Muscle layer of colon (tissue), 2 donors: ENCODE measurements around the gene SYVN1.
"Not testable (repeated sequence)": the region's sequence is repeated elsewhere in the genome, so short reads cannot be mapped to it uniquely, and the experiment has no call there.

ENCODE experiments used
- H3K27ac ChIP-seq: one replicate; pipeline ENCODE4 v1.7.0; 2013; ENCODE audit warnings: low read depth, mild to moderate bottlenecking, low read length, moderate library complexity
- H3K27me3 ChIP-seq, 2 donors: one replicate each; pipeline ENCODE4 v1.7.0; 2013; ENCODE audit warnings: low read length in 2 of 2, mild to moderate bottlenecking in 2 of 2; ENCODE audit not compliant: insufficient read depth in 2 of 2, control insufficient read depth in 1 of 2
- H3K36me3 ChIP-seq: one replicate; pipeline ENCODE4 v1.7.0; 2013; ENCODE audit warnings: mild to moderate bottlenecking, low read length; ENCODE audit not compliant: insufficient read depth
- H3K4me1 ChIP-seq: one replicate; pipeline ENCODE4 v1.7.0; 2013; ENCODE audit warnings: mild to moderate bottlenecking, low read length; ENCODE audit not compliant: insufficient read depth
- H3K4me3 ChIP-seq, 2 donors: one replicate each; pipeline ENCODE4 v1.7.0; 2013; ENCODE audit warnings: low read length in 2 of 2, low read depth in 1 of 2, mild to moderate bottlenecking in 1 of 2, moderate library complexity in 1 of 2
- H3K9ac ChIP-seq: one replicate; pipeline ENCODE4 v1.7.0; 2013; ENCODE audit warnings: low read length
- H3K9me3 ChIP-seq: one replicate; pipeline ENCODE4 v1.7.0; 2013; ENCODE audit warnings: mild to moderate bottlenecking, low read length
- donor health status: abdominal sarcoma.
- donor health status: Adenocarcinoma of cecum.

Gene SYVN1

GRCh38 chr11:65150131-65150508 lies 15.8 kb upstream of the SYVN1 start:
- H3K27ac ChIP-seq, H3K36me3 ChIP-seq, H3K4me1 ChIP-seq, H3K4me3 ChIP-seq, H3K9me3 ChIP-seq, H3K9ac ChIP-seq, H3K27me3 ChIP-seq: not testable (repeated sequence)

GRCh38 chr11:65148657-65149056 lies 14.3 kb upstream of the SYVN1 start:
- no peak overlapping the region for H3K4me3 ChIP-seq
- no peaks in the 10 kb centered on the region for H3K9me3 ChIP-seq
- H3K27me3 ChIP-seq = no peaks in the 10 kb centered on the region
- H3K9ac ChIP-seq = no peak overlapping the region
- no peak overlapping the region for H3K27ac ChIP-seq
- no peaks in the 10 kb centered on the region for H3K4me1 ChIP-seq
- H3K36me3 ChIP-seq = no peaks in the 10 kb centered on the region

- no peak overlapping the region for H3K27ac ChIP-seq
- no peaks in the 10 kb centered on the region for H3K36me3 ChIP-seq
- no peak overlapping the region for H3K4me3 ChIP-seq
- no peaks in the 10 kb centered on the region for H3K4me1 ChIP-seq
- no peaks in the 10 kb centered on the region for H3K9me3 ChIP-seq
- no peak overlapping the region for H3K9ac ChIP-seq
- H3K27me3 ChIP-seq = no peaks in the 10 kb centered on the region
Measured at GRCh38 chr11:65147352-65148075, 13.2 kb upstream of the SYVN1 start.

- Histone ChIP-seq H3K36me3 (no peaks in the 10 kb centered on the region), H3K27me3 (no peaks in the 10 kb centered on the region), H3K4me3 (no peak overlapping the region), H3K9ac (no peak overlapping the region), H3K4me1 (no peaks in the 10 kb centered on the region), H3K9me3 (no peaks in the 10 kb centered on the region), H3K27ac (no peak overlapping the region)
Measured at GRCh38 chr11:65141896-65142494, 7.7 kb upstream of the SYVN1 start.

GRCh38 chr11:65136515-65137096 lies 2.3 kb upstream of the SYVN1 start:
- no peak overlapping the region for H3K9ac ChIP-seq
- no peak overlapping the region for H3K27ac ChIP-seq
- no peaks in the 10 kb centered on the region for H3K27me3 ChIP-seq
- peaks cover 20% of the 10 kb centered on the region for H3K4me1 ChIP-seq
- H3K9me3 ChIP-seq = no peaks in the 10 kb centered on the region
- H3K36me3 ChIP-seq = peaks cover 16% of the 10 kb centered on the region
- no peak overlapping the region for H3K4me3 ChIP-seq

- peak overlapping the region; percentile 93 for H3K27ac ChIP-seq
- H3K4me1 ChIP-seq = peaks cover 20% of the 10 kb centered on the region
Measured at GRCh38 chr11:65135633-65136145, 1.4 kb upstream of the SYVN1 start.

GRCh38 chr11:65134952-65135632 lies 773 bp upstream of the SYVN1 start:
- H3K4me3 ChIP-seq = peak overlapping the region; percentile 77 to 93
- H3K27ac ChIP-seq = peak overlapping the region; percentile 93
- H3K36me3 ChIP-seq = peaks cover 31% of the 10 kb centered on the region
- H3K4me1 ChIP-seq = peaks cover 20% of the 10 kb centered on the region
- no peaks in the 10 kb centered on the region for H3K27me3 ChIP-seq
- no peaks in the 10 kb centered on the region for H3K9me3 ChIP-seq
- peak overlapping the region; percentile 85 for H3K9ac ChIP-seq

More at GRCh38 chr11:65135633-65136145, 1.4 kb upstream of the SYVN1 start:
- peaks cover 25% of the 10 kb centered on the region for H3K36me3 ChIP-seq
- H3K9me3 ChIP-seq = no peaks in the 10 kb centered on the region
- peak overlapping the region; percentile 85 for H3K9ac ChIP-seq
- H3K4me3 ChIP-seq = peak overlapping the region; percentile 17 to 93
- H3K27me3 ChIP-seq = no peaks in the 10 kb centered on the region

- peak overlapping the region; percentile 85 for H3K9ac ChIP-seq
- H3K9me3 ChIP-seq = no peaks in the 10 kb centered on the region
- peak overlapping the region; percentile 93 for H3K27ac ChIP-seq
- no peaks in the 10 kb centered on the region for H3K27me3 ChIP-seq
- peaks cover 44% of the 10 kb centered on the region for H3K36me3 ChIP-seq
- peaks cover 20% of the 10 kb centered on the region for H3K4me1 ChIP-seq
- peak overlapping the region; percentile 77 to 93 for H3K4me3 ChIP-seq
Measured at GRCh38 chr11:65133724-65134123, 595 bp downstream of the SYVN1 start.

GRCh38 chr11:65132988-65133700 lies 1.2 kb downstream of the SYVN1 start:
- Histone ChIP-seq H3K4me1 (peaks cover 20% of the 10 kb centered on the region), H3K27me3 (no peaks in the 10 kb centered on the region), H3K9me3 (no peaks in the 10 kb centered on the region), H3K36me3 (peaks cover 50% of the 10 kb centered on the region), H3K4me3 (peak overlapping the region; percentile 77 to 93), H3K27ac (peak overlapping the region; percentile 93), H3K9ac (peak overlapping the region; percentile 85)

GRCh38 chr11:65132238-65132987 lies 1.9 kb downstream of the SYVN1 start:
- no peak overlapping the region for H3K9ac ChIP-seq

More at GRCh38 chr11:65132238-65132987, 1.9 kb downstream of the SYVN1 start:
- Histone ChIP-seq H3K9me3 (no peaks in the 10 kb centered on the region), H3K4me3 (peak overlapping the region in 1 of 2 donors; percentile 93), H3K27me3 (no peaks in the 10 kb centered on the region), H3K4me1 (peaks cover 20% of the 10 kb centered on the region), H3K36me3 (peaks cover 56% of the 10 kb centered on the region), H3K27ac (no peak overlapping the region)
